D721Med (cell line): ENCODE results near the gene ANKIB1.
"Not testable (repeated sequence)": the region's sequence is repeated elsewhere in the genome, so short reads cannot be mapped to it uniquely, and the experiment has no call there.

Experiments used
- DNase-seq: peaks from one replicate; pipeline ENCODE4 v3.0.0; 2011; ENCODE audit warnings: low spot score; ENCODE audit not compliant: insufficient read length
- FAIRE-seq: peaks from 2 replicates; lab custom pipeline; 2011; peaks lifted over from hg19 to GRCh38; lab: Jason Lieb, UNC
- CTCF ChIP-seq: IDR thresholded peaks from 2 replicates; pipeline ENCODE4 v1.5.1; 2012; ENCODE audit warnings: mild to moderate bottlenecking, control low read depth; ENCODE audit not compliant: insufficient read depth; ENCODE audit errors: missing control alignments

Gene ANKIB1

GRCh38 chr7:92432299-92432946, 186.6 kb downstream of the ANKIB1 start:
- no peak for TF ChIP-seq CTCF
- FAIRE-seq (no peak), DNase-seq (no peak)

- FAIRE-seq (no peak), DNase-seq (no peak)
- TF ChIP-seq CTCF: no peak
Observed at GRCh38 chr7:92433019-92433418, 187.2 kb downstream of the ANKIB1 start.

- TF ChIP-seq CTCF: no peak
- FAIRE-seq (no peak), DNase-seq (no peak)
Observed at GRCh38 chr7:92435542-92435941, 189.8 kb downstream of the ANKIB1 start.

- no peak for TF ChIP-seq CTCF
- FAIRE-seq (no peak), DNase-seq (no peak)
Observed at GRCh38 chr7:92436612-92437445, 191.1 kb downstream of the ANKIB1 start.

- no peak for TF ChIP-seq CTCF
- FAIRE-seq: no peak
- no peak for DNase-seq
Observed at GRCh38 chr7:92437956-92438491, 192.2 kb downstream of the ANKIB1 start.

- not testable (repeated sequence) for DNase-seq, FAIRE-seq
Observed at GRCh38 chr7:92442720-92443119, 196.9 kb downstream of the ANKIB1 start.

- TF ChIP-seq CTCF: no peak
- no peak for FAIRE-seq
- DNase-seq: no peak
Observed at GRCh38 chr7:92446869-92447344, 201.1 kb downstream of the ANKIB1 start.
